HG02884 (cell line): Measurements from ENCODE around the gene ME1.
A peak's percentile ranks its signal among the peaks of the same experiment; 100 is the strongest.
"Not testable (repeated sequence)": the region's sequence is repeated elsewhere in the genome, so short reads cannot be mapped to it uniquely, and the experiment has no call there.

Source experiments
- ATAC-seq: cut with Tn5 transposase; IDR thresholded peaks from one replicate; pipeline ENCODE4 v1.9.1; 2021; ENCODE audit warnings: mild to moderate bottlenecking, moderate library complexity; ENCODE audit not compliant: unreplicated experiment

The ME1 gene

GRCh38 chr6:83193747-83194566 is 236.9 kb downstream of the ME1 start:
- peak; percentile 19 for ATAC-seq

DNA sequence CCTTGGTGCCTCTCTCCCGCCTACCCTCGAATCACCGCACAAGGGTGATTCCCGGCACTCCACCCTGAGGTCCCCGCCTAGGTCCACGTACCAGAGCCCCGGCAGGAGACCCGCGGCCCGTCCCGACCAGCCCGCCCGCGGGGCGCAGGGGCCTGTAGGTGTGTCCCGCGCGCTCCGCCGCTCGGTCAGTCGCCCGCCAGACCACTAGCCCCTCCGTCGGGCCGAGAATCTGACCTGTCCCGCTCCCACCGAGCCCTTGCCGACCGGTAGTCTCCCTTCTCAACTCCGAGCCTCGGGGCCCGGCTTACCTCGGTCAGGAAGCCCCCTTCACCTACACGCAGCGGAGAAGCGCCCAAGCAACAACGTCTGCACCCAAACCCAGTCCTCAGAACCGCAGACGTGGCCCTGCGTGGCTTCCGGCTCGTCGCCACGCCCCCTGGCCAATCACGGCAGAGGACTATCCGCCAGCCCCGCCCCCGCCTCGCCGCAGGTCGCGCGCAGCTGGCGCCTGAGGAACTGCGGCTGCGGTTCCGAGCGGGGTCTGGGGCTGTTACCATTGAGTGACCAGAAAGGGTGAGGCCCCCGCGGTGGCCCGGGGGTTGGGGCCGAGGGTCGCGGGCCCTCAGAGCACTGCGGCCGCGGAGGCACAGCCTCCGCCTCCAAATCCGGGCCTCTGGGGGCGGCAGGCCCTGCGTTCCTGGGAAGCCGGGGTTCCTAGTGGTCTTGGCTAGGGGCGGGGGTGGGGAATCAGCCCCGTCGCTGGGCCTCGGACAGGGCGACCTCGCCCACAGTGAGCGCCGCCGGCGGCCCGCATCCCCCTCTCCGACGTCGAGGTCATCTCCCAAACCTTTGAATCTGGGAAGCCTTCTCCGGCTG is 237.7 kb downstream of the ME1 start, which contains the start of the genes PGM3 and RWDD2A:
PGM3 (minus strand) TSS at position 395 of the 876 bp plus-strand sequence. CDS start 2,253 bp downstream, outside the sequence.
RWDD2A (plus strand) TSS at position 487 of the 876 bp plus-strand sequence. CDS start 1,095 bp downstream, outside the sequence.
- ATAC-seq = peak; percentile 94

GRCh38 chr6:83192456-83192855 is 238.4 kb downstream of the ME1 start:
- ATAC-seq = peak; percentile 2

GRCh38 chr6:83191974-83192373 is 238.9 kb downstream of the ME1 start:
- ATAC-seq = not testable (repeated sequence)

GRCh38 chr6:83190626-83191025 is 240.2 kb downstream of the ME1 start:
- ATAC-seq = no peak

DNA sequence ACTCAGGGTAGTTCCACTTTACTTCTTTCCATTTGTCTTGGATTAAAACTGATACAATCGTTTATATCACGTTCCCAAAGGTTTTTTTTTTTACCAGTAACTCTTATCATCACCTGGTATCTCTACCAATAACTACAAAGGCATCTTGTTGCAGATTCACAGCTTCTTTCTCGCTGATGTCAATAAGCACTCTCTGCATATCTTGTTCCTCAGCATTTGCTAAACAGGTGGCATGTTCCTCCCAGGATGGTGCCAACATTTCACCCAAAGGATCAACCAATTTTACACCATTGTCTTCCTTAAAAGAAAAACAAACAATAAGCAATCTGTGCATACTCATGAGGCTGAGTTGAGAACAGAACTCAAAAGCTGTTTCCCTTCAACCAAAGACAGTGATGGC is 242.3 kb downstream of the ME1 start:
- no peak for ATAC-seq

DNA sequence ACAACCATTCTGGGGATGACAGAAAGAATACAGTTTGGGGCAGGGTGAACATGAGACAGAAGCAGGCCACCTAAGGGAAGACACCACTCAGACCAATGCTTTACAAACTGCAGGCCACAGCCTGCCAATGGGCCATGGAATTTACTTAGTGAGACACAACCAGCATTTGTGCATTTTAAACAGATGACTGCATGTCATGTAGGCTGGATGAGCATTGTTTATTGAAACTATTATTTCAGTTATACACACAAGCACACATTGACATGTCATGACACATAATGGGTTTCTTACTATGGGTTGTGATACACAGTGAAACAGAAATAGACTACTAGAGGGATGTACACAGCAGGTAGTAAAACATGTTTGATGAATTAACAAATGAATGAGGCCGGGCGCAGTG is 245.8 kb downstream of the ME1 start:
- no peak for ATAC-seq

DNA sequence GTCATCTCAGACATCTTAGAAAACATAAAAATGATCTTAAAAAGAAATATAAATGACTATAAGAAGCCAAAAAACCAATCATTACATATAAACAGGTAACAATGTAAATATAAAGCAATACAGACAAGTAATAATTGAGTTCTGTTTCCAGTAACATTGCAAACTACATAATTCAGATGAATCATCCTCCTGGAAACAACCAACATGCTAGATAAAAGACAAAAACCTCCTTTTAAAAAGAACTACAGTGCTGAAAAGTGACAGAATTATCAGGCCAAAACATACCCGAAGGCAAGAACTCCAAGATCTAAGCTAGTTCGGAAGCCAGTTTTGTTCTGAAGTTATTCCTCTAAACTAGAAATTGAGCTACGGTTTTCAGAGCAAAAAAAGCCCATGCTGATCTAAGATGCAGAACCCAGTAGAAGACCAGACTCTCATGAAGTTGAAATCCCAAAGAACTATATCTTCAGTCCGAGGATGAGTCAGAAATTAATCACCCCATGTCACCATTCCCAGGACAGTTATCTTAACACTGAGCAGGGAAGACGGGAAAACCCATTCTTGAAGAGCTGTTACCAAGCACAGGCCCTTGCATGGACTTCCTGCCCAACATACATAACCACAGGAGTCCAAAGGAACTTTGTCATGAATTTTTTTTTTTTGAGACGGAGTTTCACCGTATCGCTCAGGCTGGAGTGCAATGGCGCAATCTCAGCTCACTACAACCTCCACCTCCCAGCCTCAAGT is 247.6 kb downstream of the ME1 start:
- ATAC-seq = no peak

GRCh38 chr6:83182114-83182513 is 248.7 kb downstream of the ME1 start:
- ATAC-seq = no peak

DNA sequence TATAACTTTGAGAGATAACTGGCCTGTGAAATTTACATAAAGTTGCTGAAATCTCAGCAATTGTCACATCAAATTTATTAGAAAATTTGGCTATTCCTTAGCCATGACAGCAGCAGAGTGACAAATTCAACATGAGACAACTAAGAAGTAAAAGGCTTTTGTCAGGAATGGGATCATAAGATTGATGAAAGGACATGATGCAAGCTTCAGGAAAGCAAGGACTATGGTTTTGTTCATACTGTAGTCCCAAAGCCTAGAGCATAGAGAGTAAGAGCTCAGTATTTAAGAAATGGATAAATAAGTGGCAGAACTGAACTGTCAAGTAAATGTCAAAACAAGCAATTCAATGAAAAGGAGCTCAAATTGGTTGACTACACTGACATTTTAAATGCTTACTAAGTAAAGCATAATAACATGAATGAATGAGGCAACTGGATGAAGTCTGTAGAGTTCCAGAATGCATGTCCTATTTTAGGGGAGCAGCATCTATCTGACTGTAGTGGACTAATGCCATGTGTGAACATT is 250.4 kb downstream of the ME1 start:
- no peak for ATAC-seq

DNA sequence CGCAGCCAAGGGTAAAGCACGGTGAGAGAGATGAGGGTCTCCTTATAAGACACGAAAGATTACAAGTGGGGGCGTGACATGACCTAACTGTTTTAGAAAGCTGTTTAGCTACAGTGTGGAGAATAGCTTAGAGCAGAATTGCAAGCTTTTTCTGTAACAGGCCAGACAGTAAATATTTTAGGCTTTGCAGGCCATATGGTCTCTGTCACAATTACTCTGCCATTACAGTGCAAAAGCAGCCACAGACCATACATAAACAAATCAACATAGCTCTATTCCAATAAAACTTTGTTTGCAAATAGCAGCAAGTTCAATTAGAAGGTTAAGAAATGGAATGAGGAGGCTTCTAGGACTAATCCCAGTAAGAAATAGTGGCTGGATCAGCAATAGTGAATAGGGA is 254.6 kb downstream of the ME1 start:
- no peak for ATAC-seq

DNA sequence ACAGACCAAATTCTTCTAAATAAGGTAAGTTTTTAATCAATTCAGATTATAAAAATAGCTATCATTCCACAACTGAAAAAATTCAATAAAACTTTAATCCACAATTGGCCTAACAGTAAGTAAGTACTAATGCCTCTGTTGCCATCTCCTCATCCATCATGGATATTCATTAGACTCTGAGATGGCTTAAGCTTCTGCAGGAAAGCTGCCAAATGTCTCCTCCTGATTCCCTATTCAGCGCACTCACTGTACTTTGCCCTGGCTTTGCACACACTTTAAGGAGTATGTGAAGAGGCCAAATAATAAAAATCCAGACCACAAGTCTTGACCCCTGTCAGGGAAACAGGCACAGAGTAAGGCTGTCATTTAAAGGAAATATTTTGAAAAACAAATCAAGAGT is 261.3 kb downstream of the ME1 start:
- ATAC-seq = no peak

GRCh38 chr6:83169106-83169505 is 261.7 kb downstream of the ME1 start:
- no peak for ATAC-seq

DNA sequence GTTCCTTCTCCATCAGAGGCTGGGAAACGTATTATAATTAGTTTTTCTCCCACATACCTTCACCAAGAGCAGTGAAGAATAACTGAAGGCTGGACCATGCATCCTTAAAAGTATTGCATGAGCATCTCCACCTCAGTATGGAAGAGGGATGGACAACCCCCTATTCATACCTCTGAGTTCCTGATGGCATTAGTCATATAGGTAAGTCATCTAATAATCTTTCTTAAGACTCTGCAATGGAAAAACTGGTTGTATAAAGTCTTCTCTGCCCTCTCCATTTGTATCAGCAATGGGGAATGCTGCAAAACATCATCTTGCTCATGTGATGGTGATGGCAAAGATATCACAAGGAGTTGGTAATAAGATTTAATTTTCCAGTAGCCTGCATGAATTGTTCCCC is 262.3 kb downstream of the ME1 start:
- no peak for ATAC-seq

DNA sequence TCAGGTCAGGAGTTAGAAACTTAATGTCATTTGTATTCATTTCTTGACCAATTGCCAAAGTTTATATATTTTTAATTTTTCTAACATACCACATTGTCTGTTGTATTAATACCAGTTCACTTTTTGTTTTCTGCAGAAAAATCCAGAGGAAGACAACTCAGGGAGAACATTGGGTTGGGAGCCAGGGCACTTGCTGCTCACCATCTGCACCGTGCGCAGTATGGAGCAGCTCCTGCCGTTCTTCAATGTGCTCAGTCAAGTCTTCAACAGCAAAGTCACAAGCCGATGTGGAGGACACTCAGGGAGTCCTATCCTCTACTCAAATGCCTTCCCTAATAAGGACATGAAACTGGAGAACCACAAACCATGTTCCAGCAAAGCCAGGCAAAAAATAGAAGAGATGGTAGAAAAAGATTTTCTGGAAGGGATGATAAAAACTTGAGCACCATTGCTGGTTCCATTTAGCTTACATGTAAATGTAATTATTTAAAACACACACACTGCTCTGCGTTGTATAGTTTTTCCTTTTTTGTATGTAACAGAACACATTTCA is 263.0 kb downstream of the ME1 start:
- ATAC-seq = no peak
